IgD-negative memory B cell (primary cell): ENCODE data around the gene MRAP2. TPM values are rescaled to one million over a fixed set of nuclear protein-coding genes. Genes with fewer than 3 reads are reported as not detected.

ENCODE experiments used
- H3K27ac Mint-ChIP-seq, 3 donors: one replicate each; pipeline ENCODE4 v1.8.0; 2020 to 2022; ENCODE audit warnings: mild to moderate bottlenecking in 3 of 3, mixed read lengths in 3 of 3, moderate library complexity in 1 of 3
- H3K27me3 Mint-ChIP-seq: one replicate; pipeline ENCODE4 v1.8.0; 2021; ENCODE audit warnings: mixed read lengths
- H3K36me3 Mint-ChIP-seq: one replicate; pipeline ENCODE4 v1.8.0; 2020; ENCODE audit warnings: mild to moderate bottlenecking, mixed read lengths
- H3K4me1 Mint-ChIP-seq, 3 donors: one replicate each; pipeline ENCODE4 v1.8.0; 2020 to 2022; ENCODE audit warnings: mixed read lengths in 3 of 3, mild to moderate bottlenecking in 1 of 3
- H3K4me3 Mint-ChIP-seq, 4 donors: one replicate each; pipeline ENCODE4 v1.8.0; 2020 to 2022; ENCODE audit warnings: mild to moderate bottlenecking in 4 of 4, mixed read lengths in 4 of 4, moderate library complexity in 3 of 4
- H3K9me3 Mint-ChIP-seq, 3 donors: one replicate each; pipeline ENCODE4 v1.8.0; 2020 to 2021; ENCODE audit warnings: mixed read lengths in 3 of 3, mild to moderate bottlenecking in 1 of 3
- polyA plus RNA-seq: library from polyadenylated mRNA; unstranded; fragments of 300-500 nt; fragmentation: Illumina TruSeq; gene quantifications from one replicate; pipeline ENCODE4 v1.2.3, GENCODE V29; 2021

The MRAP2 gene
- polyA plus RNA-seq, result not detected

- Mint-ChIP-seq H3K36me3 (no peaks in the 10 kb centered on the region), H3K9me3 (no peaks in the 10 kb centered on the region), H3K27ac (peak within 1 kb of the TSS in 1 of 3 donors; percentile 7), H3K4me3 (peak within 1 kb of the TSS in 3 of 4 donors; percentile 57 to 85 (median 70)), H3K27me3 (peaks cover 32% of the 10 kb centered on the region), H3K4me1 (peaks cover 0 to 16% (median 4%) of the 10 kb centered on the region in 3 donors)
Measured at GRCh38 chr6:84033523-84034451, at the start of gene MRAP2. TSS of gene MRAP2 (plus strand) at chr6:84033772. CDS start at chr6:84055319, 21,547 bp downstream.

- H3K4me3 Mint-ChIP-seq, result no peak overlapping the region
- no peak overlapping the region for H3K27ac Mint-ChIP-seq
- H3K4me1 Mint-ChIP-seq, result no peaks in the 10 kb centered on the region
- peaks cover 12% of the 10 kb centered on the region for H3K36me3 Mint-ChIP-seq
- no peaks in the 10 kb centered on the region for H3K27me3 Mint-ChIP-seq
- H3K9me3 Mint-ChIP-seq, result peaks cover 0 to 4% (median 2%) of the 10 kb centered on the region in 3 donors
Measured at GRCh38 chr6:83984411-83984810, 49.2 kb upstream of the MRAP2 start.

GRCh38 chr6:83985308-83985713 is 48.3 kb upstream of the MRAP2 start:
- Mint-ChIP-seq H3K4me1 (no peaks in the 10 kb centered on the region), H3K4me3 (no peak overlapping the region), H3K27me3 (no peaks in the 10 kb centered on the region), H3K9me3 (no peaks in the 10 kb centered on the region), H3K27ac (no peak overlapping the region), H3K36me3 (peaks cover 12% of the 10 kb centered on the region)

GRCh38 chr6:83985715-83986114 is 47.9 kb upstream of the MRAP2 start:
- H3K4me1 Mint-ChIP-seq, result no peaks in the 10 kb centered on the region
- H3K9me3 Mint-ChIP-seq, result no peaks in the 10 kb centered on the region
- no peak overlapping the region for H3K4me3 Mint-ChIP-seq
- no peaks in the 10 kb centered on the region for H3K27me3 Mint-ChIP-seq
- no peak overlapping the region for H3K27ac Mint-ChIP-seq
- H3K36me3 Mint-ChIP-seq, result peaks cover 10% of the 10 kb centered on the region

- no peak overlapping the region for H3K27ac Mint-ChIP-seq
- no peaks in the 10 kb centered on the region for H3K4me1 Mint-ChIP-seq
- no peak overlapping the region for H3K4me3 Mint-ChIP-seq
- peaks cover 2% of the 10 kb centered on the region for H3K36me3 Mint-ChIP-seq
- peaks cover 2 to 10% (median 3%) of the 10 kb centered on the region in 3 donors for H3K9me3 Mint-ChIP-seq
- H3K27me3 Mint-ChIP-seq, result peaks cover 2% of the 10 kb centered on the region
Measured at GRCh38 chr6:83998021-83998584, 35.5 kb upstream of the MRAP2 start.

GRCh38 chr6:84001119-84001518 is 32.5 kb upstream of the MRAP2 start:
- H3K9me3 Mint-ChIP-seq, result peaks cover 0 to 3% (median 3%) of the 10 kb centered on the region in 3 donors

GRCh38 chr6:84002226-84002625 is 31.3 kb upstream of the MRAP2 start:
- H3K4me1 Mint-ChIP-seq, result no peaks in the 10 kb centered on the region
- peaks cover 2% of the 10 kb centered on the region for H3K27me3 Mint-ChIP-seq
- H3K4me3 Mint-ChIP-seq, result no peak overlapping the region
- peaks cover 0 to under 1% (median 0%) of the 10 kb centered on the region in 3 donors for H3K9me3 Mint-ChIP-seq
- no peak overlapping the region for H3K27ac Mint-ChIP-seq
- H3K36me3 Mint-ChIP-seq, result no peaks in the 10 kb centered on the region

More at GRCh38 chr6:84001119-84001518, 32.5 kb upstream of the MRAP2 start:
- no peak overlapping the region for H3K4me3 Mint-ChIP-seq
- H3K27ac Mint-ChIP-seq, result no peak overlapping the region
- H3K4me1 Mint-ChIP-seq, result no peaks in the 10 kb centered on the region
- H3K27me3 Mint-ChIP-seq, result peaks cover 2% of the 10 kb centered on the region
- H3K36me3 Mint-ChIP-seq, result no peaks in the 10 kb centered on the region

GRCh38 chr6:84003131-84003530 is 30.4 kb upstream of the MRAP2 start:
- Mint-ChIP-seq H3K36me3 (no peaks in the 10 kb centered on the region), H3K27ac (no peak overlapping the region), H3K9me3 (no peaks in the 10 kb centered on the region), H3K4me3 (no peak overlapping the region), H3K4me1 (no peaks in the 10 kb centered on the region), H3K27me3 (peaks cover 2% of the 10 kb centered on the region)

- no peaks in the 10 kb centered on the region for H3K9me3 Mint-ChIP-seq
- no peak overlapping the region for H3K27ac Mint-ChIP-seq
- peaks cover 2% of the 10 kb centered on the region for H3K27me3 Mint-ChIP-seq
- no peaks in the 10 kb centered on the region for H3K4me1 Mint-ChIP-seq
- no peak overlapping the region for H3K4me3 Mint-ChIP-seq
- H3K36me3 Mint-ChIP-seq, result no peaks in the 10 kb centered on the region
Measured at GRCh38 chr6:84003654-84004053, 29.9 kb upstream of the MRAP2 start.

GRCh38 chr6:84007871-84008270 is 25.7 kb upstream of the MRAP2 start:
- no peaks in the 10 kb centered on the region for H3K36me3 Mint-ChIP-seq
- no peak overlapping the region for H3K27ac Mint-ChIP-seq
- H3K27me3 Mint-ChIP-seq, result no peaks in the 10 kb centered on the region
- H3K4me1 Mint-ChIP-seq, result no peaks in the 10 kb centered on the region
- H3K9me3 Mint-ChIP-seq, result no peaks in the 10 kb centered on the region
- H3K4me3 Mint-ChIP-seq, result no peak overlapping the region

GRCh38 chr6:84013354-84013753 is 20.2 kb upstream of the MRAP2 start:
- Mint-ChIP-seq H3K36me3 (no peaks in the 10 kb centered on the region), H3K27me3 (peaks cover 2% of the 10 kb centered on the region), H3K4me3 (no peak overlapping the region), H3K27ac (no peak overlapping the region), H3K9me3 (no peaks in the 10 kb centered on the region), H3K4me1 (no peaks in the 10 kb centered on the region)

GRCh38 chr6:84013931-84014330 is 19.6 kb upstream of the MRAP2 start:
- H3K27ac Mint-ChIP-seq, result no peak overlapping the region
- no peaks in the 10 kb centered on the region for H3K9me3 Mint-ChIP-seq
- H3K4me3 Mint-ChIP-seq, result no peak overlapping the region
- peaks cover 2% of the 10 kb centered on the region for H3K27me3 Mint-ChIP-seq
- H3K4me1 Mint-ChIP-seq, result no peaks in the 10 kb centered on the region
- no peaks in the 10 kb centered on the region for H3K36me3 Mint-ChIP-seq

- peaks cover 2% of the 10 kb centered on the region for H3K27me3 Mint-ChIP-seq
- H3K9me3 Mint-ChIP-seq, result no peaks in the 10 kb centered on the region
- no peaks in the 10 kb centered on the region for H3K4me1 Mint-ChIP-seq
- no peak overlapping the region for H3K27ac Mint-ChIP-seq
- no peaks in the 10 kb centered on the region for H3K36me3 Mint-ChIP-seq
- H3K4me3 Mint-ChIP-seq, result no peak overlapping the region
Measured at GRCh38 chr6:84016029-84016428, 17.5 kb upstream of the MRAP2 start.

GRCh38 chr6:84017709-84018452 is 15.7 kb upstream of the MRAP2 start:
- no peaks in the 10 kb centered on the region for H3K36me3 Mint-ChIP-seq
- H3K4me3 Mint-ChIP-seq, result no peak overlapping the region

GRCh38 chr6:84018453-84019061 is 15.0 kb upstream of the MRAP2 start:
- peaks cover 4% of the 10 kb centered on the region for H3K27me3 Mint-ChIP-seq
- no peak overlapping the region for H3K27ac Mint-ChIP-seq
- no peaks in the 10 kb centered on the region for H3K4me1 Mint-ChIP-seq
- no peak overlapping the region for H3K4me3 Mint-ChIP-seq
- no peaks in the 10 kb centered on the region for H3K9me3 Mint-ChIP-seq
- H3K36me3 Mint-ChIP-seq, result no peaks in the 10 kb centered on the region

More at GRCh38 chr6:84017709-84018452, 15.7 kb upstream of the MRAP2 start:
- peaks cover 4% of the 10 kb centered on the region for H3K27me3 Mint-ChIP-seq
- H3K27ac Mint-ChIP-seq, result no peak overlapping the region
- H3K4me1 Mint-ChIP-seq, result no peaks in the 10 kb centered on the region
- no peaks in the 10 kb centered on the region for H3K9me3 Mint-ChIP-seq
